ENCODE results near the gene KLHL1.

The KLHL1 gene

GRCh38 chr13:69999875-70000274, 108.4 kb downstream of the KLHL1 start:
- no peak for DNase-seq

- no peak for DNase-seq
These were observed 111.2 kb downstream of the KLHL1 start for GRCh38 chr13:69997061-69997460.

- DNase-seq: no peak
These were observed 127.5 kb downstream of the KLHL1 start for GRCh38 chr13:69980799-69981198.

GRCh38 chr13:69975496-69975895, 132.8 kb downstream of the KLHL1 start:
- no peak for DNase-seq

- no peak for DNase-seq
These were observed 137.7 kb downstream of the KLHL1 start for GRCh38 chr13:69970520-69970919.

- no peak for DNase-seq
These were observed 149.2 kb downstream of the KLHL1 start for GRCh38 chr13:69959046-69959445.

DNA sequence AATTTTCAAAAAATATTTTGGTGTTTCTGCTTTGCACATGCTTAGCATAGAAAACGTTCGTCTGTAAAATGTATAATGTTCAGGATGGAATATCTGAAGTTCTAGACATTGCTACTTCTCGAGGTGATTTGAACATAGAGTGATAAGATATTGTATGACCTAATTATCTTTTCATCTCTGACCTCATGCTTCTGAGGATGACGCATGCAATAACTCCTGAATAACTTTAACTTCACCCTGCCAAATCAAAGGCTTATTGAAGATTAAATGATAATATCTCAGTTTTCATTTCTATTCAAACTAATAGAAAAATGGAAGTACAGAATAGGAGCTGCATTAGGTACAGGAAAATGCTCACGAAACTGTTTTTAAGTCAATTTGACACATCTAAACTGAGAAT, 151.4 kb downstream of the KLHL1 start:
- DNase-seq: no peak

DNA sequence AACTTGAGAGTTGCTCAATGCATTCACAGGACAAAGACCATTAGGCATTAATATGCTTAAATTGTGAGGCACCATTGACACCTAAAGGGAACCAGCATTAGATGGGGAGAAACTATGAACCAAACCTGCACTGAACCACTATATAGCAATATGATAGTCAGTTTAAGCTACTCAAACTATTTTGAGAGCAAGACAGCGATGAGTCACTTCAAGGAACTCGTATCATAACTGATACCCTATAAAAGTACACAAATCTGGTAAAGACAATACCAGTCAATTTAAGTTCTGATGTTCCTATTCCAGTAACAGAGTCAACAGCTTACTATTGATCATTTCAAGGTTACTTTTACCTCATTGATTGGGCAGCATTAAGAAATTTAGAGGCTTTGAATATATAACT, 151.9 kb downstream of the KLHL1 start:
- no peak for DNase-seq

DNA sequence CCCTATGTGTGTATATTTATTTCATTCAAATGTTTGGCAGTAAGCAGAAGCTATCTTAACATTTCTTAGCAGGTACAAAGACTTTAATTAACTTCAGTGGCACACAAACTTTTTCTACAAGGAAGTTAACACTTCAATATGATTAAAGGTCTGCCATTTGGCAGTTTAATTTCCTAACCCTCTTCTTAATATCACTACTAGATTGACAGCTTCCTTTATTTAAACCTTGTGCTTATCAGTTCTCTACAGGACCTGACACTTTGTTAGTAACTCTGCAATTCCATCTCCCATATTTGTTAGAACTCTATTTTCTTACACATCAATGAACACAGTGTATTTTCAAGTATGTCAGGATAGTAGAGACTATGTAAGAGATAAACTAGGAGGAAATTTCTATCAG, 153.0 kb downstream of the KLHL1 start:
- DNase-seq: no peak

- DNase-seq: no peak
These were observed 156.8 kb downstream of the KLHL1 start for GRCh38 chr13:69951412-69951811.

- DNase-seq: no peak
These were observed 158.1 kb downstream of the KLHL1 start for GRCh38 chr13:69950160-69950559.

DNA sequence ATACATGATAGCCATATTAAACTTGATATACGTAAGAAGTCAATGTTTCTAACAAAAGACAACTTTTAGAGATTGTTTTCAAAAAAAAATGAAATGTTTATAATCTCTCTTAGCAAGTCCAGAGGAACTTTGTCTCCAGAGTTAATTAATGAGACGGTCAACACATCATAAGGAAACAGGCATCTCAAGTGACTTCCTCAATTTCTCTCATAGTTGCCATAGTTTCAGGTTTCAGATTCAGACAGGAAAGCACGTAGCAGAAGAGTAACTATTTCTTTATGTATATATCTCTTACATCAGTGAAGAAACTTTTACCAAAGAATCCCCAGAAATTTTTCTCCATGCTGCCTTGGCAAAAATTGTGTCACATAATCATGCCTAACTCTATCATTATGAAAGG, 160.2 kb downstream of the KLHL1 start:
- no peak for DNase-seq

GRCh38 chr13:69947582-69947981, 160.7 kb downstream of the KLHL1 start:
- no peak for DNase-seq

DNA sequence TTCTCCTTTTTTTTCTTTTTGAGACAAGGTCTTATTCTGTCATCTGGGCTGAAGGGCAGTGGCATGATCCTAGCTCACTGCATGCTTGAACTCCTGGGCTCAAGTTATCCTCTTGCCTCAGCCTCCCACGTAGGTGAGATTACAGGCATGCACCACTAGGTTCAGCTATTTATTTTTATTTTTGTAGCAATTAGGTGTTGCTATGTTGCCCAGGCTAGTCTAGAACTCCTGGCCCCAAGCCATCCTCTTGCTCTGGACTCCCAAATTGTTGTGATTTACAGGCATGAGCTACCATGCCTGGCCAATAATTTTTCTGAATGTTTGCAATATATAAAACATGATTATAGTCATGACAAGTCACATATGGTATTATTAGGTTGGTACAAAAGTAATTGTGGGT, 161.7 kb downstream of the KLHL1 start:
- no peak for DNase-seq

- DNase-seq: no peak
These were observed 173.2 kb downstream of the KLHL1 start for GRCh38 chr13:69935043-69935442.

GRCh38 chr13:69928262-69928661, 180.0 kb downstream of the KLHL1 start:
- no peak for DNase-seq

DNA sequence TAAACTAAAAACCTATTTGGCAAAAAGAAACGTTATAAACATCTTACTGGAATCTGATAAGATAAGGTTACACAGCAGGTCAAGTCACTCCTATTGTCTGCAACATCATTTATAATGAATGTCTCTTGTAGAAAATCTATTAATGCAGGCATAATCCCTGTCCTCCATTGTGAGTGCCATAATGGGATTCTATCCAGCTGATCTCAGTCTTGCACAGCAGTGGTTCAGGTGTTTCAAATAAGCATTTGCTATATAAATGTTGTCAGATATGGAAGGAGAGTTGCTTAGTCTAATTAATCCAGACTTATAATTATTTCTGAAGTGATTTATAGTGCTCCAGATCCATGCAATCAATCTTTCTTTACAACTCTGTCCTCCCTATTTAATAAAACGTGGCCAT, 187.1 kb downstream of the KLHL1 start:
- no peak for DNase-seq

GRCh38 chr13:69912630-69913029, 195.6 kb downstream of the KLHL1 start:
- no peak for DNase-seq

DNA sequence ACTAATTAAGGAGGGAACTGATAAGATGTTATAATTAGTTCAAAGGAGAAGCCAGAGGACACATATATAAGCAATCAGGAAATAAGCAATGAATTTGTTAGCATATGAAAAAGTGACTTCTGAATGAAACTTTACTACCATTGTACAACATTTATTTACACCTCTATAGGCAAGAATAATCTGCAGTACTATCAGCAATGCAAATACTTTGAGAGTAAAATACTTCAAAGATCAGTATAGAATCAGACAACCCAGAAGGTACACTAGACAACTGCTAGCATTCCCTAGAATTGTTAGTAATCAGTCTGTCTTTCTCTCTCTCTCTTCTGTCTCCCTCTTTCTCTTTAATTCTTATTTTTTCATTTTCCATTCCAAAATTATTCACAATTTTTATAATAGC, 197.5 kb downstream of the KLHL1 start:
- no peak for DNase-seq

DNA sequence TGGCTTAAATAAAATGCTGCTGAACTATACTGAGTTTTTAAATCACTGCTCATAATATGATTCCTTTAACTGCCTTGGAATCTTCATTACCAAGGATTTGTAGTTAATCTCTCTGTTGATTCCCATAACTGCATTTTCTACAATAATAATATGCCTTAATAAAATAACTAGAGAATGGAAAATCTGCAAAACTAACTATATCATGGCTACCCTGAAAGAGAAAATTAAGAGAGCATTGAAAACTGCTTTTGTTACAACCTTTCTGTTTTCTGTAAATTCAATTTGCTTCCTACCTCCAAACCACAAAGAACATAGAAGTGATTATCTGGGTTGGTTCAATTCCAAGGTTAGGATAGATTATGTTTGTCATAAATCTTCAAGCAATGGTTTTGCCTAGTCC, 203.5 kb downstream of the KLHL1 start:
- DNase-seq: no peak

DNA sequence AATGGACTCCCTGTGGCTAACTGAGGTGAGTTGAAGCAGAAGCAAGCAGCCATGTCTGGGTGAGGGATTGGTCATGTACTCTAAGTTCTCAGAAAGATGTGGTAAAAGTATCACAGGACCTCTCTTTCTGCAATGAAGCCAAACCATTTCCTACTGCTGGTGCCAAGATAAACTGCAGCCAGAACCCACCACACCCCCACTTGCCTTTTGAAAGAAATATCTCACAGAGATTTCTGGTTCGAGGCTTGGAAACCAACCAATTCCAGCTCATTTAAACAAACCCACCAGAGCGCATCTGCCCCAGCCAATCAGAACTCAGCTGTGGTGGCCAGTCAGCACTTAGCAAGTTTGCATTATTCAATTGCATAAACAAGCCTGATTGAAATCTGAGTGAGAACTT, 205.2 kb downstream of the KLHL1 start:
- DNase-seq: no peak

DNA sequence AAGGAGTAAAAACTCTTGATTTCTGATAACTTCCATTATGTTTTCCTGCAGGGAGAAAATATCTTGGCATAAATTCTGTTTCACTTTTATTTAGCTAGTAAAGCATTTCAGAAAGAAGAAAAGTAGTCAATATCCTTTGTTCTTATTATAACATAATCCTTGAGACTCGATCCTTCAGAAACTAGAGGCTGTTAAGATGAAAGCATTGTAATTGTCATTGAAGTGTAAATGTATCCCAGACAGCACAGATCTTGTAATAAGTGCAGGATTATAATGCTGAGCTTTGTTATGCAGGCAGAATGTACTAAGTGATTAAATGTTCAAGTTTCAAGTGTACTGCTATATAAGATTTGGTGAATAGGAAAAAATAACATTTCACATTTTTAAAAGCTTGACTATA, 225.8 kb downstream of the KLHL1 start:
- no peak for DNase-seq

GRCh38 chr13:69879936-69880335, 228.3 kb downstream of the KLHL1 start:
- no peak for DNase-seq

DNA sequence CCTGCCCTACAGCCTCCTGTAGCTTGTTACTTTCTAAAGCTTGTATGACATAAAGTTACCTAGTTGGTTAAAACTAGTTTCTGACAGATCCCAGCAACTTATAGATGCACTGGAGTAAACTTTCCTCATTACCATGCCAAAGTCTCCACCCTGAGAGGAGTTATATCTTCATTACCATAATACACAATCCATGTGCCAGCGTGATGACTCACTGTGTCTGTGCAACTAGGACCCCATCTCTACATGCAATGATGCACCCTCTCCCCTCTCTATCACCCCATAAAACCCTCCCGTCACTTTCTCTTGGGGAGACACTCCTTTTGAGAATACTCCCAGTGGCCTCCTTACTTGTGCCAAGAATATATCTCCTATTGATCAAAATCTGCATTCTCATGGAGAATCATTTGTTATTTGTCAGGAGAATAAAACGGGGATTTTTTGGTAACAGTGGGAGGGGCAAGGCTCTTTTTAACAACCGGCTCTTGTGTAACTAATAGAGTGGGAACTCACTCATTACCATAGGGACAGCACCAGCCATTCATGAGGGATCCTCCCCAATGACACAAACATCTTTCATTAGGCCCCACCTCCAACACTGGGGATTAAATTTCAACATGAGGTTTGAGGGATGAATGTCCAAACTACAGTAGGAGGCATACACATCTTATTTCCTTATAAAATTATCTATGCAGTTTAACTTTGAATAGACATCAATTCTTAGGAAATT, 235.8 kb downstream of the KLHL1 start:
- no peak for DNase-seq

GRCh38 chr13:69866555-69866954, 241.7 kb downstream of the KLHL1 start:
- DNase-seq: no peak

Measured in activated naive CD4-positive, alpha-beta T cell treated with anti-CD3 and anti-CD28 coated beads, Interleukin-2, amount 50 U/mL, for 16 hours (primary cell).